ENCODE results near the gene REEP5.
"Not testable (repeated sequence)": the region's sequence is repeated elsewhere in the genome, so short reads cannot be mapped to it uniquely, and the experiment has no call there.

The REEP5 gene

GRCh38 chr5:112960863-112961504 is 39.0 kb upstream of the REEP5 start:
- ChIA-PET CTCF (interaction anchor here (1.0 to 1.6 kb wide), 3 partner anchors 12 to 113 kb away, joined by 3 to 4 read pairs (median 3); no protein-coding TSS in a partner anchor), POLR2A (no interaction called here)
- no peak overlapping the region for H3K4me3 ChIP-seq (ENCODE audit: low read depth, low read length)
- no peak for TF ChIP-seq CTCF (IDR thresholded peaks at IDR 0.05; ENCODE audit: insufficient read depth, low read length, missing control alignments)
- DNase-seq (ENCODE audit: low read depth, low spot score), result no peak

- no peak overlapping the region for H3K4me3 ChIP-seq (ENCODE audit: low read depth, low read length)
- DNase-seq (ENCODE audit: low read depth, low spot score), result no peak
- ChIA-PET POLR2A (interaction anchor here (1.0 kb wide), 1 partner anchor 16 kb away, joined by 3 read pairs; the partner anchor contains the start of gene DCP2), CTCF (interaction anchor here (1.0 to 1.6 kb wide), 3 partner anchors 12 to 112 kb away, joined by 3 to 4 read pairs (median 3); no protein-coding TSS in a partner anchor)
- no peak for TF ChIP-seq CTCF (IDR thresholded peaks at IDR 0.05; ENCODE audit: insufficient read depth, low read length, missing control alignments)
These were observed 38.3 kb upstream of the REEP5 start for GRCh38 chr5:112960315-112960714.

- ChIA-PET CTCF (interaction anchor here (1.6 kb wide), 1 partner anchor 112 kb away, joined by 4 read pairs; no protein-coding TSS in a partner anchor), POLR2A (interaction anchor here (1.0 kb wide), 1 partner anchor 17 kb away, joined by 3 read pairs; the partner anchor contains the start of gene DCP2)
- H3K4me3 ChIP-seq (ENCODE audit: low read depth, low read length); DNase-seq (ENCODE audit: low read depth, low spot score): not testable (repeated sequence)
These were observed 37.8 kb upstream of the REEP5 start for GRCh38 chr5:112959872-112960271.

GRCh38 chr5:112958093-112959088 is 36.4 kb upstream of the REEP5 start:
- ChIA-PET POLR2A (interaction anchor here (1.1 kb wide), 1 partner anchor 24 kb away, joined by 3 read pairs; no protein-coding TSS in a partner anchor), CTCF (interaction anchor here (1.0 kb wide), 1 partner anchor 9 kb away, joined by 3 read pairs; no protein-coding TSS in a partner anchor)
- TF ChIP-seq CTCF (IDR thresholded peaks at IDR 0.05; ENCODE audit: insufficient read depth, low read length, missing control alignments), result no peak
- DNase-seq (ENCODE audit: low read depth, low spot score), result peak; percentile 85
- no peak overlapping the region for H3K4me3 ChIP-seq (ENCODE audit: low read depth, low read length)

- H3K4me3 ChIP-seq (ENCODE audit: low read depth, low read length), result no peak overlapping the region
- ChIA-PET CTCF (interaction anchor here (0.6 to 0.9 kb wide), 2 partner anchors 22 to 406 kb away, joined by 3 read pairs; no protein-coding TSS in a partner anchor), POLR2A (no interaction called here)
- no peak for TF ChIP-seq CTCF (IDR thresholded peaks at IDR 0.05; ENCODE audit: insufficient read depth, low read length, missing control alignments)
- no peak for DNase-seq (ENCODE audit: low read depth, low spot score)
These were observed 35.2 kb upstream of the REEP5 start for GRCh38 chr5:112957036-112957808.

GRCh38 chr5:112956606-112957005 is 34.6 kb upstream of the REEP5 start:
- CTCF ChIA-PET, result interaction anchor here (0.9 kb wide), 1 partner anchor 405 kb away, joined by 3 read pairs; no protein-coding TSS in a partner anchor
- H3K4me3 ChIP-seq (ENCODE audit: low read depth, low read length), result no peak overlapping the region
- no peak for DNase-seq (ENCODE audit: low read depth, low spot score)
- no peak for TF ChIP-seq CTCF (IDR thresholded peaks at IDR 0.05; ENCODE audit: insufficient read depth, low read length, missing control alignments)
- POLR2A ChIA-PET, result no interaction called here

Data from AG04449 (cell line).